OCI-LY7 (cell line): ENCODE measurements around the gene MRPL10.

Experiments used
- CTCF ChIP-seq: fragments of 200-600 bp; sonication (generic); conservative IDR thresholded peaks from 2 replicates; pipeline ENCODE4 v1.5.1; 2014; ENCODE audit warnings: mild to moderate bottlenecking, antibody characterized with exemption, low read length, moderate library complexity, mixed read lengths
- EZH2phosphoT487 ChIP-seq: fragments of 200-600 bp; sonication (generic); IDR thresholded peaks from 2 replicates; pipeline ENCODE4 v1.6.1; 2018; ENCODE audit warnings: low read depth, borderline replicate concordance, mild to moderate bottlenecking, mixed run types, antibody characterized with exemption, low read length, moderate library complexity, mixed read lengths

GRCh38 chr17:47813077-47813476, 18.3 kb downstream of the MRPL10 start:
- TF ChIP-seq CTCF (no peak), EZH2phosphoT487 (no peak)
